HG03025 (cell line): ENCODE results near the gene BEX3.
"Not testable (repeated sequence)": the region's sequence is repeated elsewhere in the genome, so short reads cannot be mapped to it uniquely, and the experiment has no call there.

ENCODE experiments used
- ATAC-seq: cut with Tn5 transposase; IDR thresholded peaks from one replicate; pipeline ENCODE4 v1.9.1; 2021; ENCODE audit warnings: mild to moderate bottlenecking, moderate library complexity; ENCODE audit not compliant: unreplicated experiment, low FRiP score

Gene BEX3

GRCh38 chrX:103378990-103379389 is 2.7 kb downstream of the BEX3 start:
- no peak for ATAC-seq

DNA sequence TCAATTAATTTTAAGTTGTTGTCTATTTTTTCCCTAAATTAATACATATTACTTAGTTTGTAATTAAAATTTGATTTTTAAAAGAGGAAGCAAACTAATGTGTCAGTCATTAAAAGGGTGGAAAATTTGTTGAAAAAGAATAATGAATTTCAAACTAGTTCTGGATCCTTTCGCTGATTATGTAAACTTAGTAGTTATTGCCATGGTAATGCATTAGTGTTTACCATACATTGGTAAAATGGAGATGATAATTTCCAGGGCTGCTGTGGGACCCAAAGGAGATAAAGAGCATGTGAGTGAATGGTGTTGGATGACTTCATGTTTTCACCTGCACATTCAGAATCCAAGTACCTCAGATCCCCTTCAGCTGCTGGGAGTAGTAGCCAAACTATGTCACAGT is 6.5 kb downstream of the BEX3 start:
- ATAC-seq: no peak

- no peak for ATAC-seq
These were observed 8.3 kb downstream of the BEX3 start for GRCh38 chrX:103384672-103385071.

GRCh38 chrX:103385283-103385830 is 9.0 kb downstream of the BEX3 start:
- ATAC-seq: not testable (repeated sequence)

GRCh38 chrX:103386332-103386731 is 10.0 kb downstream of the BEX3 start:
- no peak for ATAC-seq

GRCh38 chrX:103393487-103393886 is 17.1 kb downstream of the BEX3 start:
- no peak for ATAC-seq

- ATAC-seq: no peak
These were observed 19.8 kb downstream of the BEX3 start for GRCh38 chrX:103396186-103396585.

- ATAC-seq: no peak
These were observed 20.3 kb downstream of the BEX3 start for GRCh38 chrX:103396660-103397059.

GRCh38 chrX:103397707-103398106 is 21.4 kb downstream of the BEX3 start:
- no peak for ATAC-seq

- no peak for ATAC-seq
These were observed 22.1 kb downstream of the BEX3 start for GRCh38 chrX:103398421-103398864.

DNA sequence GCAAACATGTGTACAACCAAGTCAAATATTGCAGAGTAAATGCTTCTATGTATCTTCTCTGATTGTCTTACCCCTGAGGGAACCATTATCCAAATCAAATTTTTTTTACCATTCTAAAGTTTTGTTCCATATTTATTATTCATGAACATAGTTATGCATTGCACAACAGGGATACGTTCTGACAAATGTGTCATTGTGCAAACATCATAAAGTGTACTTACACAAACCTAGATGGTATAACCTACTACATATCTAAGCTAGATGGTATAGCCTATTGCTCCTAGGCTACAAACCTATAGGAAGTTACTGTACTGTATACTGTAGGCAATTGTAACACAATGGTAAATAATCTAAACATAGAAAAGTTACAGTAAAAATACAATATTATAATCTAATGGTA is 23.4 kb downstream of the BEX3 start:
- no peak for ATAC-seq

GRCh38 chrX:103400931-103401330 is 24.6 kb downstream of the BEX3 start:
- no peak for ATAC-seq

DNA sequence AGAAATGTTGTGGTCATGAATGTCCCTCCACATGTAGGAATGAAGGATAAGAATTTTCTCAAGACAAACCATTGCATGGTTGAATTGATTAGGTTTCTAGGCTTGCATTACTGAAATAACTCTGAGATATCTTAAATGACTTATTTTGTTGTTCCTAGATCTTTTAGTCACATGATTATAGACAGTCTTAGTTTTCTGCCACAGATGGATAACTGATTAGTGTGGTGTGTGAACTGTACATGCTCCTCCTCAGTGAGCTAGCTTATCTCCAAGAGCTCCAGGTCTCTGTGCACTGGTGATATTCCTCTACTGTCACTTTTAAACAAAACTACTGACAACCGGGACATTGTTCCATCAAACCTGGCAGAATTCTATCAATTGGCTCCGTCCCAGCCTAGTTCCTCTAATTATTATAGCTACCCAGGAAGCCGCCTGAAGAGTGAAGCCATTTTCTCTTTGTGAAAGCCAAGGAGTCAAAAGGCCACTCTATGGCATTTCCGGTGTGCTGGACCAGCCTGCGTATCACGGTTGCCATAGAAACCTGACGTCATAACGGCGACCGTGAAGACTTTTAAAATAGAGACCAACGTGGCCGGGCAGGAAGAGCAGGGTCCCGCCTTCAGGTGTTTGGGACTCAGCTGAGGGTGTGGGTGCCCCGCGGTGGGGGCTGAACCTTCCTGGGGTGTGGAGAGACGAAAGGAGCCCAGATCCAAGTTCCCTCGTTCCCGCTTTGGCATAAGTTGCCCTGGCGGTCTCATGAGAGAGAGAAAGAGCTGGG is 28.1 kb downstream of the BEX3 start:
- peak; percentile 92 for ATAC-seq

- no peak for ATAC-seq
These were observed 28.6 kb downstream of the BEX3 start for GRCh38 chrX:103405009-103405333.

- no peak for ATAC-seq
These were observed 29.9 kb downstream of the BEX3 start for GRCh38 chrX:103406256-103406655.

DNA sequence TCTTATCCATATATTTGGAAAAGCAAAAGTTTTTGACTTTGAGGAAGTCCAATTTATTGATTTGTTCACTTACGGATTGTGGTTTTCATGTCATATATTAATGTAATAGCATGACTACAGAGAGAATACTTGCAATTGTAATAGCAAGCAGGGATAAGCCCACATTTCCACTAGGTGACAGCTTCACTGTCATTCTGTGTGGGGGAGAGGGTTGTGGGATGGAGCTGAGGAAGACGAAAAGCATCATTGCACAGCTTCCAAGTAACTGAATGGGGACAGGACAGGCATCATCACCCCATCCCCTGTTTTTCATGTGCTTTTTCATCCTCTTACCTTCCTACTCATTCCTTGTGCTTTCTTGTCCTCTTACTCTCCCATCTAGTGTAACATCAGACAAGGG is 31.4 kb downstream of the BEX3 start:
- ATAC-seq: no peak

- not testable (repeated sequence) for ATAC-seq
These were observed 35.4 kb downstream of the BEX3 start for GRCh38 chrX:103411721-103412120.

DNA sequence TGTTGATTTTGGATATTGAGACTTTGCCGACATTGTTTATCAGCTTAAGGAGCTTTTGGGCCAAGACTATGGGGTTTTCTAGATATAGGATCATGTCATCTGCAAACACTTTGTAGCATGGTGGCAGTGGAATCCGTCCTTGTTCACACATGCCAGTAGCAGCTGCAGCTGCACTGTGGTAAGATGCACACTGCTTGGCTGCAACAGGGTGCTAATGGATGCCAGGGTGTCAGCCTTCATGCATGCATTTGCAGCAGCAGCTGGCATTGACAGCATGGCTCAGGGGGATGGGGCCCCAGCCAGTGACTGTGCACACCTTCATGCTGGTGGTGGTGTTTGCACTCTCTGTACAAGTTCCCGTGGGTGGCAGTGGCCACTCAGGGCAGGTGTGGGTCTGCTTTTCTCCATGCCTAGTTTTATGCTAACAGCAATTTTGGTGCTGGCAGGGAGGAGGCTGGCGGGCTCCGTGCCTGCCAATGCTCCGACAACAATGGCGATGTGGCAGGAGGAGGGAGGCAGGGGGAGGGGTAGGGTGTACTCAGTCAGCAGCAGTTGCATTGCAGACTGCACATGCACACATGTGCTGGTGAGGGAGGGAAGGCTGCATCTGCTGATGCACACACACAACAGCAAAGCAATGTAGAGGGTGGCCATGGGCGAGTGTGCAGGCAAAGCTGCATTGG is 37.5 kb downstream of the BEX3 start:
- no peak for ATAC-seq

- no peak for ATAC-seq
These were observed 38.2 kb downstream of the BEX3 start for GRCh38 chrX:103414561-103414960.

- no peak for ATAC-seq
These were observed 38.7 kb downstream of the BEX3 start for GRCh38 chrX:103415068-103415467.

DNA sequence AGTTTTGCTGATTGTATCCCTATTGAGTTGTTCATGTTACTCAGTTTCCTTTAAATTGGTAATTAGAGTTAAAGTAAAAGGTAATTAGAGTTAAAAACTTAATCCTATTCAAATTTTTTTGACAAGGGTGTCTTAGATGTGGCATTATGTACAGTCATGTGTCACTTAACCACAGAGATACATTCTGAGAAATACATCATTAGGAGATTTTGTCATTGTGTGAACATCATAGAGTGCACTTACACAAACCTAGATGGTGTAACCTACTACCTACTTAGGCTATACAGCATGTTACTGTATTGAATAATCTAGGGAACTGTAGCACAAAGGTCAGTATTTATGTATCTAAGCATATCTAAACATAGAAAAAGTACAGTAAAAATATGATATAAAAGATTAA is 39.2 kb downstream of the BEX3 start:
- no peak for ATAC-seq

- no peak for ATAC-seq
These were observed 41.0 kb downstream of the BEX3 start for GRCh38 chrX:103417370-103417769.
